HG02884 (cell line): ENCODE measurements around the gene KMT5B.

Experiments
- ATAC-seq: cut with Tn5 transposase; IDR thresholded peaks from one replicate; pipeline ENCODE4 v1.9.1; 2021; ENCODE audit warnings: mild to moderate bottlenecking, moderate library complexity; ENCODE audit not compliant: unreplicated experiment

KMT5B gene

GRCh38 chr11:68146704-68147474, 66.2 kb downstream of the KMT5B start:
- ATAC-seq: no peak

- ATAC-seq: no peak
Measured at GRCh38 chr11:68146010-68146540, 67.0 kb downstream of the KMT5B start.

GRCh38 chr11:68145120-68145866, 67.8 kb downstream of the KMT5B start:
- no peak for ATAC-seq

- ATAC-seq: no peak
Measured at GRCh38 chr11:68143310-68143689, 69.8 kb downstream of the KMT5B start.

- no peak for ATAC-seq
Measured at GRCh38 chr11:68142441-68143309, 70.4 kb downstream of the KMT5B start.

GRCh38 chr11:68142028-68142412, 71.1 kb downstream of the KMT5B start:
- no peak for ATAC-seq

GRCh38 chr11:68141246-68142027, 71.7 kb downstream of the KMT5B start:
- no peak for ATAC-seq

GRCh38 chr11:68140496-68141245, 72.4 kb downstream of the KMT5B start:
- ATAC-seq: no peak

GRCh38 chr11:68138237-68138636, 74.9 kb downstream of the KMT5B start:
- ATAC-seq: no peak

- ATAC-seq: no peak
Measured at GRCh38 chr11:68137833-68138232, 75.3 kb downstream of the KMT5B start.

- ATAC-seq: no peak
Measured at GRCh38 chr11:68136866-68137265, 76.2 kb downstream of the KMT5B start.

- no peak for ATAC-seq
Measured at GRCh38 chr11:68135161-68135560, 77.9 kb downstream of the KMT5B start.

- ATAC-seq: no peak
Measured at GRCh38 chr11:68133761-68134160, 79.3 kb downstream of the KMT5B start.

GRCh38 chr11:68130121-68130520, 83.0 kb downstream of the KMT5B start:
- ATAC-seq: no peak

- ATAC-seq: no peak
Measured at GRCh38 chr11:68128682-68129327, 84.3 kb downstream of the KMT5B start.

- ATAC-seq: no peak
Measured at GRCh38 chr11:68127714-68128681, 85.1 kb downstream of the KMT5B start.

- no peak for ATAC-seq
Measured at GRCh38 chr11:68125164-68125563, 87.9 kb downstream of the KMT5B start.

GRCh38 chr11:68122936-68123539, 90.1 kb downstream of the KMT5B start:
- no peak for ATAC-seq
